Sigmoid colon (tissue), 4 donors: ENCODE results near the gene ALX4.

ENCODE experiments used
- POLR2A ChIP-seq, 2 donors: fragments of 450-650 bp; IDR thresholded peaks; one replicate each; pipeline ENCODE4 v1.6.1; 2016; ENCODE audit warnings: antibody characterized with exemption in 2 of 2, mild to moderate bottlenecking in 2 of 2, moderate library complexity in 2 of 2
- POLR2AphosphoS5 ChIP-seq, 4 donors: sonication (generic); formaldehyde crosslinking; IDR thresholded peaks; one replicate each; pipeline ENCODE4 v1.6.1; 2017; ENCODE audit warnings: antibody characterized with exemption in 4 of 4
- TF ChIP-seq, protein P1 (sequence below), 4 experiments: fragments of 450-650 bp in 3 of 4; fragments of 200-600 bp in 1 of 4; IDR thresholded peaks; one replicate each; pipeline ENCODE4 v1.5.1; 2016 to 2019; ENCODE audit warnings: antibody characterized with exemption in 4 of 4, mild to moderate bottlenecking in 3 of 4, moderate library complexity in 2 of 4

DNA sequence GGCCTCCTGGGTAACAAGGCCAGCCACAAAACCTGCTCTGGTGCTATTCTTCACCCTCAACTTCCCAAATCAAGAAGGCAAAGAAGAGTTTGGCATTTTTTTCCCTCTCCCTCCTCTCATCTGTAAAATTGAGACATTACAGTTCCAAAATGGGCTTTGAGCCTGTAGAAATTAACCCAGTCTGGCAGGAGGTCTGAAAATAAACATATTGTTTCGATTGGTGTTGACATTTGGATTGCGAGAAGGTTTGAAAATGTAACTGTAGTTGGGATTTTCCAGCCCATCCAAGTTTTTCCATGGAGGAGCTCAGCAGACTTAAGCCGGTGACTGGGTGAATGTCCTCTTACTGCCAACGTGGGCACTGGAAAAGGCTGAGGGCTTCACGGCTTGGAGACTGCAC is 35.0 kb upstream of the ALX4 start:
- TF ChIP-seq, protein P1, sequence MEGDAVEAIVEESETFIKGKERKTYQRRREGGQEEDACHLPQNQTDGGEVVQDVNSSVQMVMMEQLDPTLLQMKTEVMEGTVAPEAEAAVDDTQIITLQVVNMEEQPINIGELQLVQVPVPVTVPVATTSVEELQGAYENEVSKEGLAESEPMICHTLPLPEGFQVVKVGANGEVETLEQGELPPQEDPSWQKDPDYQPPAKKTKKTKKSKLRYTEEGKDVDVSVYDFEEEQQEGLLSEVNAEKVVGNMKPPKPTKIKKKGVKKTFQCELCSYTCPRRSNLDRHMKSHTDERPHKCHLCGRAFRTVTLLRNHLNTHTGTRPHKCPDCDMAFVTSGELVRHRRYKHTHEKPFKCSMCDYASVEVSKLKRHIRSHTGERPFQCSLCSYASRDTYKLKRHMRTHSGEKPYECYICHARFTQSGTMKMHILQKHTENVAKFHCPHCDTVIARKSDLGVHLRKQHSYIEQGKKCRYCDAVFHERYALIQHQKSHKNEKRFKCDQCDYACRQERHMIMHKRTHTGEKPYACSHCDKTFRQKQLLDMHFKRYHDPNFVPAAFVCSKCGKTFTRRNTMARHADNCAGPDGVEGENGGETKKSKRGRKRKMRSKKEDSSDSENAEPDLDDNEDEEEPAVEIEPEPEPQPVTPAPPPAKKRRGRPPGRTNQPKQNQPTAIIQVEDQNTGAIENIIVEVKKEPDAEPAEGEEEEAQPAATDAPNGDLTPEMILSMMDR (IDR thresholded peaks at IDR 0.05) = no peak
- no peak for TF ChIP-seq POLR2A (IDR thresholded peaks at IDR 0.05)
- TF ChIP-seq POLR2AphosphoS5 (IDR thresholded peaks at IDR 0.05) = no peak
